ENCODE results near the gene CELA2A. TPM values are rescaled to one million over a fixed set of nuclear protein-coding genes. Genes with fewer than 3 reads are reported as not detected.

Gene CELA2A
- total RNA-seq, 1 experiment from 2014 or later: not detected

- no peak for DNase-seq
- H3K27me3 Mint-ChIP-seq (ENCODE audit: insufficient read depth, unreplicated experiment): no peaks in the 10 kb centered on the region
- no TSS peak for BruUV-seq (replicated peaks)
- Histone ChIP-seq H3K36me3 (ENCODE audit: control insufficient read depth, insufficient read depth, low read length) (no peaks in the 10 kb centered on the region), H3K27me3 (replicated peaks; ENCODE audit: control insufficient read depth, insufficient read depth, low read length) (no peaks in the 10 kb centered on the region), H3K9me3 (no peaks in the 10 kb centered on the region), H3K4me1 (0 out of 2 replicates have a peak, but pooled peaks cover 5% of the 10 kb centered on the region), H3K4me3 (ENCODE audit: low read depth, low read length) (no peak overlapping the region)
- intact Hi-C loops (cut with micrococcal nuclease; ENCODE audit: unreplicated experiment): no loop called here
- no peaks in the 10 kb centered on the region for H3K36me3 Mint-ChIP-seq (ENCODE audit: insufficient read depth, unreplicated experiment)
- no peaks in the 10 kb centered on the region for H3K9me3 Mint-ChIP-seq (ENCODE audit: unreplicated experiment)
- ChIA-PET POLR2A (interaction anchor here (0.5 kb wide), 1 partner anchor 150 kb away, joined by 8 read pairs; no protein-coding TSS in a partner anchor), CTCF (no interaction called here)
- H3K4me3 Mint-ChIP-seq (ENCODE audit: unreplicated experiment): no peak overlapping the region
- H3K4me1 Mint-ChIP-seq (ENCODE audit: low read depth, unreplicated experiment): peaks cover 6% of the 10 kb centered on the region
- no peak overlapping the region for H3K27ac Mint-ChIP-seq (ENCODE audit: unreplicated experiment)
- no peak for TF ChIP-seq CTCF (IDR thresholded peaks at IDR 0.05; ENCODE audit: insufficient read depth in 1 of 2, low read depth in 1 of 2, low read length in 1 of 2, severe bottlenecking in 1 of 2, unreplicated experiment in 1 of 2)
These were observed 3.5 kb upstream of the CELA2A start for GRCh38 chr1:15452866-15453571.

GRCh38 chr1:15453734-15454133, 2.8 kb upstream of the CELA2A start:
- no peak for DNase-seq
- ChIA-PET CTCF (no interaction called here), POLR2A (interaction anchor here (0.5 kb wide), 1 partner anchor 149 kb away, joined by 8 read pairs; no protein-coding TSS in a partner anchor)
- H3K4me3 Mint-ChIP-seq (ENCODE audit: unreplicated experiment): no peak overlapping the region
- H3K27ac Mint-ChIP-seq (ENCODE audit: unreplicated experiment): no peak overlapping the region
- intact Hi-C loops (cut with micrococcal nuclease; ENCODE audit: unreplicated experiment): no loop called here
- H3K9me3 Mint-ChIP-seq (ENCODE audit: unreplicated experiment): no peaks in the 10 kb centered on the region
- Histone ChIP-seq H3K4me1 (0 out of 2 replicates have a peak, but pooled peaks cover 5% of the 10 kb centered on the region), H3K36me3 (ENCODE audit: control insufficient read depth, insufficient read depth, low read length) (no peaks in the 10 kb centered on the region), H3K4me3 (ENCODE audit: low read depth, low read length) (no peak overlapping the region), H3K27me3 (replicated peaks; ENCODE audit: control insufficient read depth, insufficient read depth, low read length) (no peaks in the 10 kb centered on the region), H3K9me3 (no peaks in the 10 kb centered on the region)
- no peaks in the 10 kb centered on the region for H3K27me3 Mint-ChIP-seq (ENCODE audit: insufficient read depth, unreplicated experiment)
- H3K36me3 Mint-ChIP-seq (ENCODE audit: insufficient read depth, unreplicated experiment): no peaks in the 10 kb centered on the region
- BruUV-seq (replicated peaks): no TSS peak
- peaks cover 11% of the 10 kb centered on the region for H3K4me1 Mint-ChIP-seq (ENCODE audit: low read depth, unreplicated experiment)
- no peak for TF ChIP-seq CTCF (IDR thresholded peaks at IDR 0.05; ENCODE audit: insufficient read depth in 1 of 2, low read depth in 1 of 2, low read length in 1 of 2, severe bottlenecking in 1 of 2, unreplicated experiment in 1 of 2)

- H3K9me3 ChIP-seq: no peaks in the 10 kb centered on the region
- no peaks in the 10 kb centered on the region for H3K36me3 ChIP-seq (ENCODE audit: control insufficient read depth, insufficient read depth, low read length)
- no TSS peak for BruUV-seq (replicated peaks)
- H3K4me3 Mint-ChIP-seq (ENCODE audit: unreplicated experiment): no peak overlapping the region
- CTCF ChIA-PET: no interaction called here
- H3K4me1 Mint-ChIP-seq (ENCODE audit: low read depth, unreplicated experiment): peaks cover 11% of the 10 kb centered on the region
- POLR2A ChIA-PET: no interaction called here
- no peak overlapping the region for H3K4me3 ChIP-seq (ENCODE audit: low read depth, low read length)
- H3K36me3 Mint-ChIP-seq (ENCODE audit: insufficient read depth, unreplicated experiment): no peaks in the 10 kb centered on the region
- no peaks in the 10 kb centered on the region for H3K9me3 Mint-ChIP-seq (ENCODE audit: unreplicated experiment)
- no peak overlapping the region for H3K27ac Mint-ChIP-seq (ENCODE audit: unreplicated experiment)
- 0 out of 2 replicates have a peak, but pooled peaks cover 5% of the 10 kb centered on the region for H3K4me1 ChIP-seq
- no peaks in the 10 kb centered on the region for H3K27me3 ChIP-seq (replicated peaks; ENCODE audit: control insufficient read depth, insufficient read depth, low read length)
- no peak for TF ChIP-seq CTCF (IDR thresholded peaks at IDR 0.05; ENCODE audit: insufficient read depth in 1 of 2, low read depth in 1 of 2, low read length in 1 of 2, severe bottlenecking in 1 of 2, unreplicated experiment in 1 of 2)
- DNase-seq: no peak
- intact Hi-C loops (cut with micrococcal nuclease; ENCODE audit: unreplicated experiment): no loop called here
- H3K27me3 Mint-ChIP-seq (ENCODE audit: insufficient read depth, unreplicated experiment): no peaks in the 10 kb centered on the region
These were observed 2.3 kb upstream of the CELA2A start for GRCh38 chr1:15454256-15454655.
